Superior temporal gyrus (tissue), 1 donor: ENCODE results near the gene CCDC88B.

Experiments used
- DNase-seq: peaks from one replicate; pipeline ENCODE4 v3.0.0-alpha.2; 2016; ENCODE audit errors: extremely low spot score

Gene CCDC88B

GRCh38 chr11:64358907-64359711 lies 19.1 kb downstream of the CCDC88B start, which contains the start of gene RPS6KA4:
RPS6KA4 (plus strand) TSS chr11:64359162; CDS start chr11:64359236, 74 bp downstream.
- DNase-seq: peak; percentile 64

- DNase-seq: peak; percentile 23
Observed at GRCh38 chr11:64359712-64360445, 19.9 kb downstream of the CCDC88B start.

DNA sequence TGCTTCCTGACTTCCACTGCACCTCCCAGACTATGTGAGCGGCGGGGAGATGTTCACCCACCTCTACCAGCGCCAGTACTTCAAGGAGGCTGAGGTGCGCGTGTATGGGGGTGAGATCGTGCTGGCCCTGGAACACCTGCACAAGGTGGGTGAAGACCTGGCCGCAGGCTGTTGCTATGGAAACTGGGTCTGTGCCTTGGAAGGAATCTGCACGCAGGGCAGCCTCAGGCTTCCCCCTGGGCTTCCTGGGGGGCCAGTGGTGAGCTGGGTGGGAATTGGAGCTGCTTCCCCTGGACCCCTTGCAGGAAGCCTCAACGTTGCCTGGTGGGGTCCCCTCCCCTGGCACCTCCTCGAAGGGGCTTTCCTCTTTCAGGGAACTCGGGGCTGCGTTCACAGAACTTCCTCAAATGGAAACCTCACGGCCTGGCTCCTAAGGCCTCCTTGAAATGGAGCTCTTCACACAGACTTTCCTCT lies 20.5 kb downstream of the CCDC88B start:
- DNase-seq: peak; percentile 13

DNA sequence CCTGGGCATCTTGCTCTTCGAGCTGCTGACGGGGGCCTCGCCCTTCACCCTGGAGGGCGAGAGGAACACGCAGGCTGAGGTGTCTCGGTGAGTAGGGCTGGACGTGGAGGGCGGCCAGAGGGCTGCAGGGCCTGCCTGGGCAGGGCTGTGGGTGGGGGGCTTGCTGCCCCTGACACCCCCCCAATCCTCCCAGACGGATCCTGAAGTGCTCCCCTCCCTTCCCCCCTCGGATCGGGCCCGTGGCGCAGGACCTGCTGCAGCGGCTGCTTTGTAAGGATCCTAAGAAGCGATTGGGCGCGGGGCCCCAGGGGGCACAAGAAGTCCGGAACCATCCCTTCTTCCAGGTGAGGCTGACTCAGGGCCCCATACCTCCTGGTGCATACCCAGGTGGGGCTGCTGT lies 21.7 kb downstream of the CCDC88B start:
- DNase-seq: no peak

DNA sequence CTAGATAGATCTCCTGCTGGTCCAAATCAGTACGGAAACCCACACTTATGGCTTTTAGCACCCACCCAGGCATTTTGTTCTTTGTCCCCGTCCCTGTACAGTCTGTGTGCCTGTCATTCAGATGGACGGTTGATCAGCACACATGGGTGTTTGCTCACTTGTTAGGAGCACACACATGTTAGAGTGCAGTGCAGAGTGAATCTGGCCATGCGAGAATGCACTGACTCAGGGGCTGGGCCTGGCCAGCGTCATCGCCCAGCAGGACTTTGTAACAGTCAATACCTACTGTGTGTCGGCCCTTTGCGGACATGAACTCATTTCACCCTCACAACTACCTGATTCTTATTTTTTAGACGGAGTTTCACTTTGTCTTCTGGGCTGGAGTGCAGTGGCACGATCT lies 22.3 kb downstream of the CCDC88B start:
- no peak for DNase-seq

DNA sequence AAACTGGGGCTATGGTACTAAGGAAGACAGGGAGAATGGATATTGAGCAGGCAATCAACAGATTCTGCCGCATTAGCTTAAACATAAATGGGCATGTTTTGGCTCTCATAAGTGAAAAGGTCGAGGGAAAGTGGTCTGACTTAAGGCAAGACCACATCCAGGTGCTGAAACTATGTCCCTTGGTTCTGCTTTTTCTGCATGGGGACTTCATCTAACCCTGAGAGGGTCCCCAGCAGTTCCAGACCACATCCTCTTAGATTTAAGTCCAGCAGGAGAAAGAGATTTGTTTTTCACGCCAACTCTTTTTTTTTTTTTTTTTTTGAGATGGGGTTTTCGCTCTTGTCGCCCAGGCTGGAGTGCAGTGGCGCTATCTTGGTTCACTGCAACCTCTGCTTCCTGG lies 24.4 kb downstream of the CCDC88B start:
- no peak for DNase-seq

DNA sequence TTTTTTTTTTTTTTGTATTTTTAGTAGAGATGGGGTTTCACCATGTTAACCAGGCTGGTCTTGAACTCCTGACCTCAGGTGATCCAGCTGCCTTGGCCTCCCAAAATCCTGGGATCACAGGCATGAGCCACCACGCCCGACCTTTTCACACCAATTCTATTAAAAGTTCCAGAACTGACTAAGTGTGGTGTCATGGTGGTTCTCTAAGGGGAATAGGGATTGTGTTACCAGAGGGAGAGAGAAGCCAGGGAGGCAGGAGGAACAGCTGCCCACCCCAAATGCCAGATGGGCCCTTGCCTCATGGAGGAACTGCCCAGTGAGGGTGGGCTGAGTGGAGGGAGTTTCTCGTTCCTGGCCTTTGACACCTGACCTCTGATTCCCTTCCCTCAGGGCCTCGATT lies 24.9 kb downstream of the CCDC88B start:
- no peak for DNase-seq

DNA sequence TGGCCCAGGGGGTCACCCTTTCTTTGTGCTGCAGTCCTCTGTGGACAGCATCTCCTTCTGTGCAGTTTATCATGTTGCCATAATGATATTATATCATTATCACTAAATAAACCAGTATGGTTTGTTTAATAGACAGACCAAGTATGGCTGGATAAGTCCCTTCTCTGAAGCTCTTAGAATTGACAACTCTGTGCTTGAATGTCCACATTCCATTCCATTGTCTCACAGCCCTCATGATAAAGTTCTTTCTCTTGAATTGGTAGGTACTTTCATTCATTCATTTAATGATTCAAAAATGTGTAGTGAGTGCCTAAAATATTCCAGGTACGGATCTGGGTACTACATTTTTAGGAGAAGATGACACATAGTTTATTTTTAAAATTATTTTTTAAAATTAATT lies 26.7 kb downstream of the CCDC88B start:
- no peak for DNase-seq

DNA sequence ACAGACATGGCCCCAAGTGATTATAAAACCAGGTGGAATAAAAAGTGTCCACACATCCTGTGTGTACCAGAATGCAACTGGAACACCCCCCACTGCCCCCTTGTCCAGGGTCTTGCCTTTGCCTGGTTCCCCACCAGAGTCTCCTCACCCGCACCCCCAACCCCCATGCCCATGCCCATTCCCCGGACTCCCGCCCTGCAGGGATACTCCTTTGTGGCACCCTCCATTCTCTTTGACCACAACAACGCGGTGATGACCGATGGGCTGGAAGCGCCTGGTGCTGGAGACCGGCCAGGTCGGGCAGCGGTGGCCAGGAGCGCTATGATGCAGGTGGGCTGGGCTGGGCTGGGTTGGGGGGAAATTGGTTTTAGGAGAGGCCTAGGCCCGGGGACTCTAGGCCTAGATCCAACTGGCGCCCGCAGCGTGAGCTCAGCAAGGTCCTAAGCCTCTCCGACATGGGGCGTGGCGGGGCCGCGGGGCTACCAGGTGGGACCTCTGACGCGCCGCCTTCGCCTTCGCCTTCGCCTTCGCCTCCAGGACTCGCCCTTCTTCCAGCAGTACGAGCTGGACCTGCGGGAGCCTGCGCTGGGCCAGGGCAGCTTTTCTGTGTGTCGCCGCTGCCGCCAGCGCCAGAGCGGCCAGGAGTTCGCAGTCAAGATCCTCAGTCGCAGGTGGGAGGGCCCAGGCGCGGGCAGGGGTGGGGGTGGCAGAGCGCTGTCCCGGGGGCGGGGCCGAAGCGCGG lies 28.1 kb downstream of the CCDC88B start:
- DNase-seq: no peak

DNA sequence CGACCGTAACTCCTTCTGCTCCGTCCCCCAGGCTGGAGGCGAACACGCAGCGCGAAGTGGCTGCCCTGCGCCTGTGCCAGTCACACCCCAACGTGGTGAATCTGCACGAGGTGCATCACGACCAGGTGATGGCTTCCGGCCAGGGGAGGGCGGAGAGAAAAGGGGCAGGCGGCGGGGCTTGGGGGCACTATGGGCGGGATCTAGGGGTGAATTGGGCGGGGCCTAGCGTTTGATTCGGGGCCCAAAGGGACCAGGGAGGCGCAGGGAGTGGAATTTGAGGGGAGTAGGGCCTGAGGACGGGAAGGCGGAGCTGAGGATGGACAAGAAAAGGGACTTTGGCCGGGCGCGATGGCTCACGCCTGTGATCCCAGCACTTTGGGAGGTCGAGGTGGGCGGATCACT lies 28.7 kb downstream of the CCDC88B start:
- no peak for DNase-seq

GRCh38 chr11:64369440-64370421 lies 29.7 kb downstream of the CCDC88B start:
- DNase-seq: no peak

GRCh38 chr11:64371201-64371600 lies 31.2 kb downstream of the CCDC88B start:
- no peak for DNase-seq

DNA sequence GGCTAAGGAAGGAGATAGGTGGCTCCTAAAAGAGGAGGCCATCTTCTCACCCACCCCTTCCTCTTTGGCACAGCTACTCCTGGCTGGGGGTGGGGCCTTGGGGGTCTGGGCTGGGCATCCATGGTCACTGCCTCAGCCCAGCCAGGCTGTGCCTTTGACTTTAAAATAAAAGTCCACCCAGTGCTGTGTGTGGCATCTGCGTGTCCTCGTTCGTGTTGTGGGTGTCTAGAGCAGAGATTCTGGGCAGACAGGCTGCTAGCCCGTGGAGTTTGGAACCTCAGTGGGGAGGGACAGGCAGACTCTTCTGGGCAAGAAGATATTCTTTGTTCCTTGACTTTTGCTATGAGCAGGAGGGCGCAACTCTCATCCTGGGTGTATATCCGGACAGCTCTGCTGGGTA lies 32.0 kb downstream of the CCDC88B start:
- DNase-seq: no peak

GRCh38 chr11:64372802-64373597 lies 33.0 kb downstream of the CCDC88B start:
- DNase-seq: peak; percentile 88

GRCh38 chr11:64373598-64373974 lies 33.6 kb downstream of the CCDC88B start:
- no peak for DNase-seq

- no peak for DNase-seq
Observed at GRCh38 chr11:64376071-64376470, 36.1 kb downstream of the CCDC88B start.

GRCh38 chr11:64378335-64378880 lies 38.4 kb downstream of the CCDC88B start:
- no peak for DNase-seq

GRCh38 chr11:64379160-64379559 lies 39.2 kb downstream of the CCDC88B start:
- DNase-seq: no peak

DNA sequence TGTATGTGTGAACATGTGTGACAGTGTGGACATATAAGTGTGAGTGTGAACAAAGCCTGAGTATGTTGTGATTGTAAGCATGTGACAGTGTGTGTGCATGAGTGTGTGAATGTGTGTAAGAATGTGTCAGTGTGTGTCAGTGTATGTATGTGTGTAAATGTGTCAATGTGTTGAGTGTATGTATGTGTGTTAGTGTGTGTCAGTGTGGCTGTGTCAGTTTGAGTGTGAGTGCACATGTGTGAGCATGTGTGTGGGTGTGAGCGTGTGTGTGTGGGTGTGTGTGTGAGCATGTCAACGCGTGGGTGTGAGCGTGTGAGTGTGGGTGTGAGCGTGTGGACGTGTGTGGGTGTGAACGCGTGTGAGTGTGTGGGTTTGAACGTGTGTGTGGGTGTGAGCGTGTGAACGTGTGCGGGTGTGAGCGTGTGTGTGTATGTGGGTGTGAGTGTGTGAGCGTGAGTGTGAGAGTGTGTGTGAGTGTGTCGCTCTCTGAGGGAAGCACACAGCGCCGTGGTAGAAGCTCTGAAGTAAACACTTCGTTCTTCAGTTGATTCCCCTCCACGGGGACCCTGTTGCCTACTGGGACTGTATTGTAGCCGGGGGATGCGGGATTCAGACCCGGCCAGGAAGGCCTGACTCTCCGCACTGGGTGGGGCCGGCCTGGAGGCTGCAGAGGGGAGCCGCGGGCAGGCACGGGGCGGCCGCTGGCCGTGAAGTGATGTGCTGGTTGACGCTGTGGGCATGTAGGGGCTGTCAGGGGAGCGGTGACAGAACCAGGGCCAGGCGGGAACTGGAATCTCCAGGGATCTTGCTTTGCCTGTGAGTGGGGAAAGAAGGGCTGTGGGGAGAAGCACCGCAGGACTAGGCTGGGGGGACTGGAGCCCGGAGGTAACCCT lies 40.1 kb downstream of the CCDC88B start:
- no peak for DNase-seq
